ENCODE data around the gene INSRR. TPM values are rescaled to one million over a fixed set of nuclear protein-coding genes. Genes with fewer than 3 reads are reported as not detected.

The INSRR gene
- total RNA-seq, 2 donors from 2014 or later, result not detected

DNA sequence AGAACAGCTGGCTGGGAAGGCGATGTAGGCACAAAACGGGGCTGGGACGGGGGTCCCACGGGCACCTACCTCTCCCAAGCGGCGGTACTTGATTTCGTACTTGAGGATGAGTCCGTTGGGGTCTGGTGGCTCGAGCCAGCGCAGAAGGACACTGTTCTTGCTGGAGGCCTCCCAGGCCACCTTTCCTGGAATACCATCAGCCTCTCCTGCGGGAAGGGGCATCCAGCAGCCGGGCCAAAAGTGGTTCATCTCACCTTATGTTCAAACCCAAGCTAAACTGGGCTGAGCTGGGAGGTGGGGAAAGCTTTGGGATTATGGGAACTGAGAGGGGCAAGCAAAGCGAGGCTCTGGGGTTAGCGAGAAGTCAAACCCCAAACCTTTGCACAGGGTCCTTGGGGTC lies 14.3 kb downstream of the INSRR start:
- H3K27me3 ChIP-seq, result peaks cover 51% of the 10 kb centered on the region

GRCh38 chr1:156844102-156844501 lies 14.8 kb downstream of the INSRR start:
- Histone ChIP-seq H3K27me3 (peaks cover 50% of the 10 kb centered on the region), H3K4me3 (no peak overlapping the region), H3K4me1 (no peaks in the 10 kb centered on the region), H3K9ac (ENCODE audit: low read depth in 2 of 2, low read length in 2 of 2) (no peak overlapping the region), H3K27ac (no peak overlapping the region), H3K9me3 (no peaks in the 10 kb centered on the region), H3K36me3 (no peaks in the 10 kb centered on the region)
- TF ChIP-seq, protein P1, sequence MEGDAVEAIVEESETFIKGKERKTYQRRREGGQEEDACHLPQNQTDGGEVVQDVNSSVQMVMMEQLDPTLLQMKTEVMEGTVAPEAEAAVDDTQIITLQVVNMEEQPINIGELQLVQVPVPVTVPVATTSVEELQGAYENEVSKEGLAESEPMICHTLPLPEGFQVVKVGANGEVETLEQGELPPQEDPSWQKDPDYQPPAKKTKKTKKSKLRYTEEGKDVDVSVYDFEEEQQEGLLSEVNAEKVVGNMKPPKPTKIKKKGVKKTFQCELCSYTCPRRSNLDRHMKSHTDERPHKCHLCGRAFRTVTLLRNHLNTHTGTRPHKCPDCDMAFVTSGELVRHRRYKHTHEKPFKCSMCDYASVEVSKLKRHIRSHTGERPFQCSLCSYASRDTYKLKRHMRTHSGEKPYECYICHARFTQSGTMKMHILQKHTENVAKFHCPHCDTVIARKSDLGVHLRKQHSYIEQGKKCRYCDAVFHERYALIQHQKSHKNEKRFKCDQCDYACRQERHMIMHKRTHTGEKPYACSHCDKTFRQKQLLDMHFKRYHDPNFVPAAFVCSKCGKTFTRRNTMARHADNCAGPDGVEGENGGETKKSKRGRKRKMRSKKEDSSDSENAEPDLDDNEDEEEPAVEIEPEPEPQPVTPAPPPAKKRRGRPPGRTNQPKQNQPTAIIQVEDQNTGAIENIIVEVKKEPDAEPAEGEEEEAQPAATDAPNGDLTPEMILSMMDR (IDR thresholded peaks at IDR 0.05), result no peak
- DNase-seq, result no peak
- intact Hi-C loops (cut with DNase I), result no loop called here

More for the DNA sequence above, 14.3 kb downstream of the INSRR start:
- TF ChIP-seq, protein P1 (IDR thresholded peaks at IDR 0.05), result no peak
- no peaks in the 10 kb centered on the region for H3K36me3 ChIP-seq
- no peak overlapping the region for H3K4me3 ChIP-seq
- no peaks in the 10 kb centered on the region for H3K4me1 ChIP-seq
- intact Hi-C loops (cut with DNase I), result no loop called here
- no peaks in the 10 kb centered on the region for H3K9me3 ChIP-seq
- no peak for DNase-seq
- H3K27ac ChIP-seq, result no peak overlapping the region
- H3K9ac ChIP-seq (ENCODE audit: low read depth in 2 of 2, low read length in 2 of 2), result no peak overlapping the region

- TF ChIP-seq, protein P1 (IDR thresholded peaks at IDR 0.05), result no peak
- Histone ChIP-seq H3K36me3 (no peaks in the 10 kb centered on the region), H3K9ac (ENCODE audit: low read depth in 2 of 2, low read length in 2 of 2) (no peak overlapping the region), H3K4me3 (no peak overlapping the region), H3K9me3 (no peaks in the 10 kb centered on the region), H3K27ac (no peak overlapping the region), H3K4me1 (no peaks in the 10 kb centered on the region), H3K27me3 (peaks cover 39% of the 10 kb centered on the region)
- intact Hi-C loops (cut with DNase I), result no loop called here
- DNase-seq, result no peak
Observed at GRCh38 chr1:156842618-156843300, 16.2 kb downstream of the INSRR start.

GRCh38 chr1:156841295-156841855 lies 17.5 kb downstream of the INSRR start:
- TF ChIP-seq, protein P1 (IDR thresholded peaks at IDR 0.05), result no peak
- intact Hi-C loops (cut with DNase I), result no loop called here
- DNase-seq, result no peak

GRCh38 chr1:156840898-156841279 lies 18.0 kb downstream of the INSRR start:
- Histone ChIP-seq H3K9ac (ENCODE audit: low read depth in 2 of 2, low read length in 2 of 2) (no peak overlapping the region), H3K27ac (no peak overlapping the region), H3K9me3 (no peaks in the 10 kb centered on the region), H3K27me3 (peaks cover 26% of the 10 kb centered on the region), H3K36me3 (no peaks in the 10 kb centered on the region), H3K4me3 (no peak overlapping the region), H3K4me1 (no peaks in the 10 kb centered on the region)
- DNase-seq, result no peak
- TF ChIP-seq, protein P1 (IDR thresholded peaks at IDR 0.05), result no peak
- intact Hi-C loops (cut with DNase I), result no loop called here

More at GRCh38 chr1:156841295-156841855, 17.5 kb downstream of the INSRR start:
- no peaks in the 10 kb centered on the region for H3K36me3 ChIP-seq
- H3K9me3 ChIP-seq, result no peaks in the 10 kb centered on the region
- peaks cover 30% of the 10 kb centered on the region for H3K27me3 ChIP-seq
- no peak overlapping the region for H3K4me3 ChIP-seq
- no peak overlapping the region for H3K9ac ChIP-seq (ENCODE audit: low read depth in 2 of 2, low read length in 2 of 2)
- H3K27ac ChIP-seq, result no peak overlapping the region
- H3K4me1 ChIP-seq, result no peaks in the 10 kb centered on the region
